ENCODE results near the gene NDRG4.

Gene NDRG4

DNA sequence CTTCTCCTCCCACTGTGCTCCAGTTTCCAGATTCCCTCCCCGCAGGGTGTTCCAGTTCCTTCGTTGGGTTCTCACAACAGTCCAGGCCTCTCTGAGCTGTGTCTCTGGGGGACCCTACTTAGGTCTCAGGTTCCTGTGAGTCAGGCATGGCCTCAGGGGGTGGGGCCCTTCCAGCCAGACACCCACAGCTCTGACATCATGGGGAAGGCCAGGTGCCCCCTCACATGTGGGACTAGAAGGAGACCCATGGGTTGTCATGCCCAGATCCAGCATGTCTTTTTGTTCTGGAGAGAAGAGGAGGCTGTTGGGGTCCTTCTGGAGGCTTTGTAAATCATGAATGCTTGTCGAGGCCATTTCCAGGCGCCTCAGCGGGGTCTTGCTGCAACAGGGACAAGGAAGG lies 32.0 kb upstream of the NDRG4 start:
- no peak overlapping the region for H4K8ac ChIP-seq (ENCODE audit: low read depth, low read length)
- no peaks in the 10 kb centered on the region for H3K36me3 ChIP-seq (ENCODE audit: control insufficient read depth, insufficient read depth, low read length)
- H3K27ac ChIP-seq (ENCODE audit: low read depth, low read length): no peak overlapping the region
- no peak overlapping the region for H2AK5ac ChIP-seq (ENCODE audit: low read length)
- H3K23ac ChIP-seq (ENCODE audit: low read length): no peak overlapping the region
- no peak overlapping the region for H2BK5ac ChIP-seq (ENCODE audit: low read length)
- H3K79me1 ChIP-seq (ENCODE audit: low read length): no peaks in the 10 kb centered on the region
- H2BK15ac ChIP-seq (replicated peaks; ENCODE audit: low read depth): no peak overlapping the region
- no peak overlapping the region for H3K18ac ChIP-seq (ENCODE audit: low read length)
- H2BK120ac ChIP-seq (ENCODE audit: low read depth, low read length): no peak overlapping the region
- H3K56ac ChIP-seq (ENCODE audit: low read length): no peak overlapping the region
- DNase-seq: no peak
- H3K27me3 ChIP-seq (ENCODE audit: insufficient read depth, low read length, poor library complexity): peaks cover 7% of the 10 kb centered on the region
- H3K4me1 ChIP-seq (ENCODE audit: control insufficient read depth, low read depth, low read length): no peaks in the 10 kb centered on the region
- no peak overlapping the region for H3K9ac ChIP-seq (ENCODE audit: low read length)
- H3K4me3 ChIP-seq (ENCODE audit: low read length): no peak overlapping the region
- no peak overlapping the region for H3K4ac ChIP-seq (ENCODE audit: low read depth, low read length)
- no peaks in the 10 kb centered on the region for H3K79me2 ChIP-seq (ENCODE audit: control insufficient read depth, insufficient read depth, low read length)
- no peak overlapping the region for H4K5ac ChIP-seq (ENCODE audit: low read length)
- H3K4me2 ChIP-seq (ENCODE audit: low read length): no peak overlapping the region
- no CpG with 5 or more reads among the region's 5 CpGs for WGBS (ENCODE audit: extremely low coverage, insufficient coverage, low lambda C conversion rate)

DNA sequence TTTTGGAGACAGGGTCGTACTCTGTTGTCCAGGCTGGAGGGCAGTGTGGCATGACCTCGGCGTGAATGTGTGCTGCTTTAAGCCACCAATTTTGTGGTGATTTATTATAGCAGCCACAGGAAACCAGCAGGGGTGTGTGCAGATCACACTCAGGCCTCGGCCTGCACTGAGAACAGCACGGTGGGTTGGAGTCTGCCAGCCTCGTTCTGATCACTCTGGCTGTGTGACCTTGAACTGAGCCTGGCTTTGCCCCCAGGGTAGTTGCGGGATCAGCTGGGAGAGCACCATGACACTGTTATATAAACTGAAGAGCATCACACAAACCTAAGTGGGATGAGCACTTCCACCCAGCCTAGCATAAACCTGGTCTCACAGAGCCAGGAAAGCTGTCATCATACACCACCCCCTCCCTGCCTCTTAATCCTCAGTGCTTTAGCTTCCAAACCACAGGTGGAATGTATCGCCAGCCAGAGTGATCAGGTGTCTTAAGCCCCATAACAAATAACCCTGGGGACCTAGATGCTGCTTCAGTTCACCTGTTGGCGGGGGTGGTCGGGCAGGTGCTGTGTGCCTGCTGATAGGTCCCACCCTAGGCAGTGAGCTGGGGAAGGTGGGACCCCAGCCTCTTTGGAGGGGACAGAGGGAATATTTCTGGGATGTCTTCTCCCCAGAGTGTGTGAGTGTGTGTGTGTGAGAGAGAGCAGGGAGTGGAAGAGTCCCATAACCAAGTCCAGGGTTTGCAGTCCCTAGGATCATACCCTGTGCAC lies 28.6 kb upstream of the NDRG4 start:
- Histone ChIP-seq H3K56ac (ENCODE audit: low read length) (no peak overlapping the region), H3K36me3 (ENCODE audit: control insufficient read depth, insufficient read depth, low read length) (no peaks in the 10 kb centered on the region), H2AK5ac (ENCODE audit: low read length) (no peak overlapping the region), H3K27me3 (ENCODE audit: insufficient read depth, low read length, poor library complexity) (no peaks in the 10 kb centered on the region), H4K8ac (ENCODE audit: low read depth, low read length) (no peak overlapping the region), H2BK5ac (ENCODE audit: low read length) (no peak overlapping the region), H2BK15ac (replicated peaks; ENCODE audit: low read depth) (no peak overlapping the region), H3K4me2 (ENCODE audit: low read length) (no peak overlapping the region), H3K4me1 (ENCODE audit: control insufficient read depth, low read depth, low read length) (peaks cover 5% of the 10 kb centered on the region), H3K9ac (ENCODE audit: low read length) (no peak overlapping the region), H3K23ac (ENCODE audit: low read length) (no peak overlapping the region), H3K27ac (ENCODE audit: low read depth, low read length) (no peak overlapping the region), H4K5ac (ENCODE audit: low read length) (no peak overlapping the region), H3K4ac (ENCODE audit: low read depth, low read length) (no peak overlapping the region), H3K79me1 (ENCODE audit: low read length) (no peaks in the 10 kb centered on the region), H3K4me3 (ENCODE audit: low read length) (no peak overlapping the region), H3K18ac (ENCODE audit: low read length) (no peak overlapping the region), H3K79me2 (ENCODE audit: control insufficient read depth, insufficient read depth, low read length) (no peaks in the 10 kb centered on the region), H2BK120ac (ENCODE audit: low read depth, low read length) (no peak overlapping the region)
- WGBS (ENCODE audit: extremely low coverage, insufficient coverage, low lambda C conversion rate): no CpG with 5 or more reads among the region's 10 CpGs
- no peak for DNase-seq

GRCh38 chr16:58472266-58472665 lies 27.7 kb upstream of the NDRG4 start:
- Histone ChIP-seq H3K36me3 (ENCODE audit: control insufficient read depth, insufficient read depth, low read length) (no peaks in the 10 kb centered on the region), H3K79me1 (ENCODE audit: low read length) (no peaks in the 10 kb centered on the region), H3K27me3 (ENCODE audit: insufficient read depth, low read length, poor library complexity) (no peaks in the 10 kb centered on the region), H2BK5ac (ENCODE audit: low read length) (no peak overlapping the region), H3K56ac (ENCODE audit: low read length) (no peak overlapping the region), H3K79me2 (ENCODE audit: control insufficient read depth, insufficient read depth, low read length) (no peaks in the 10 kb centered on the region), H2BK15ac (replicated peaks; ENCODE audit: low read depth) (no peak overlapping the region), H3K4ac (ENCODE audit: low read depth, low read length) (no peak overlapping the region), H4K8ac (ENCODE audit: low read depth, low read length) (no peak overlapping the region), H3K9ac (ENCODE audit: low read length) (no peak overlapping the region), H3K4me3 (ENCODE audit: low read length) (no peak overlapping the region), H3K23ac (ENCODE audit: low read length) (no peak overlapping the region), H4K5ac (ENCODE audit: low read length) (no peak overlapping the region), H3K4me2 (ENCODE audit: low read length) (no peak overlapping the region), H3K18ac (ENCODE audit: low read length) (no peak overlapping the region), H3K27ac (ENCODE audit: low read depth, low read length) (no peak overlapping the region), H3K4me1 (ENCODE audit: control insufficient read depth, low read depth, low read length) (peaks cover 5% of the 10 kb centered on the region), H2BK120ac (ENCODE audit: low read depth, low read length) (no peak overlapping the region), H2AK5ac (ENCODE audit: low read length) (no peak overlapping the region)
- no peak for DNase-seq
- no CpG with 5 or more reads among the region's 9 CpGs for WGBS (ENCODE audit: extremely low coverage, insufficient coverage, low lambda C conversion rate)

DNA sequence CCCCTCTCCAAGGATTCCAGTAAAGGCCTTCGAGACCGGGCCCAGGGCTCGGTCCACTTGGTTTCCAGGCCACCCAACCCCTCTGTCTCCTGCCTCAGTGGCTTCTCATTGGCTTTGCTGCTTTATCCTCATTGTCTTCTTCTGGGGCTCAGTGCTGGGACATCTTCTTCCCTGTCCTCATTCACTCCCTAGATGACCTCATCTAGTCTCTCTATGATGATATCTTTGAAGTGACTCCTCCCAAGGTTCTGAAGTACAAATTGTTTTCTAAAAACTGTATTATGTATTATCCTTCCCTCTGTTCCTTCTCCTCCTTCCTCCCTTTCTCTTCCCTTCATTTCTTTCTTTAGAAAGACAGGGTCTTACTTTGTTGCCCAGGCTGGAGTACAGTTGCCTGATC lies 27.1 kb upstream of the NDRG4 start:
- Histone ChIP-seq H3K79me1 (ENCODE audit: low read length) (no peaks in the 10 kb centered on the region), H3K9ac (ENCODE audit: low read length) (no peak overlapping the region), H3K4ac (ENCODE audit: low read depth, low read length) (no peak overlapping the region), H3K18ac (ENCODE audit: low read length) (no peak overlapping the region), H3K27ac (ENCODE audit: low read depth, low read length) (no peak overlapping the region), H3K36me3 (ENCODE audit: control insufficient read depth, insufficient read depth, low read length) (no peaks in the 10 kb centered on the region), H2BK15ac (replicated peaks; ENCODE audit: low read depth) (no peak overlapping the region), H4K5ac (ENCODE audit: low read length) (no peak overlapping the region), H2BK5ac (ENCODE audit: low read length) (no peak overlapping the region), H3K56ac (ENCODE audit: low read length) (no peak overlapping the region), H3K23ac (ENCODE audit: low read length) (no peak overlapping the region), H2AK5ac (ENCODE audit: low read length) (no peak overlapping the region), H3K27me3 (ENCODE audit: insufficient read depth, low read length, poor library complexity) (no peaks in the 10 kb centered on the region), H4K8ac (ENCODE audit: low read depth, low read length) (no peak overlapping the region), H3K79me2 (ENCODE audit: control insufficient read depth, insufficient read depth, low read length) (no peaks in the 10 kb centered on the region), H2BK120ac (ENCODE audit: low read depth, low read length) (no peak overlapping the region), H3K4me2 (ENCODE audit: low read length) (no peak overlapping the region), H3K4me3 (ENCODE audit: low read length) (no peak overlapping the region), H3K4me1 (ENCODE audit: control insufficient read depth, low read depth, low read length) (peaks cover 5% of the 10 kb centered on the region)
- no peak for DNase-seq
- WGBS (ENCODE audit: extremely low coverage, insufficient coverage, low lambda C conversion rate): no CpG with 5 or more reads among the region's 3 CpGs

- Histone ChIP-seq H3K4ac (ENCODE audit: low read depth, low read length) (no peak overlapping the region), H3K4me2 (ENCODE audit: low read length) (no peak overlapping the region), H3K56ac (ENCODE audit: low read length) (peak overlapping the region; percentile 44), H2AK5ac (ENCODE audit: low read length) (no peak overlapping the region), H3K27ac (ENCODE audit: low read depth, low read length) (peak overlapping the region; percentile 74), H3K23ac (ENCODE audit: low read length) (no peak overlapping the region), H2BK120ac (ENCODE audit: low read depth, low read length) (no peak overlapping the region), H3K79me2 (ENCODE audit: control insufficient read depth, insufficient read depth, low read length) (no peaks in the 10 kb centered on the region), H3K36me3 (ENCODE audit: control insufficient read depth, insufficient read depth, low read length) (no peaks in the 10 kb centered on the region), H4K8ac (ENCODE audit: low read depth, low read length) (no peak overlapping the region), H3K79me1 (ENCODE audit: low read length) (no peaks in the 10 kb centered on the region), H3K4me3 (ENCODE audit: low read length) (no peak overlapping the region), H3K9ac (ENCODE audit: low read length) (no peak overlapping the region), H2BK5ac (ENCODE audit: low read length) (no peak overlapping the region), H3K18ac (ENCODE audit: low read length) (no peak overlapping the region), H3K27me3 (ENCODE audit: insufficient read depth, low read length, poor library complexity) (no peaks in the 10 kb centered on the region), H4K5ac (ENCODE audit: low read length) (no peak overlapping the region), H3K4me1 (ENCODE audit: control insufficient read depth, low read depth, low read length) (peaks cover 5% of the 10 kb centered on the region), H2BK15ac (replicated peaks; ENCODE audit: low read depth) (no peak overlapping the region)
- peak; percentile 80 for DNase-seq
- no CpG with 5 or more reads among the region's 10 CpGs for WGBS (ENCODE audit: extremely low coverage, insufficient coverage, low lambda C conversion rate)
Measured at GRCh38 chr16:58474296-58474695, 25.6 kb upstream of the NDRG4 start.

- no peaks in the 10 kb centered on the region for H3K36me3 ChIP-seq (ENCODE audit: control insufficient read depth, insufficient read depth, low read length)
- WGBS (ENCODE audit: extremely low coverage, insufficient coverage, low lambda C conversion rate): no CpG with 5 or more reads among the region's 4 CpGs
- no peaks in the 10 kb centered on the region for H3K79me1 ChIP-seq (ENCODE audit: low read length)
- H3K4me1 ChIP-seq (ENCODE audit: control insufficient read depth, low read depth, low read length): peaks cover 5% of the 10 kb centered on the region
- no peak overlapping the region for H3K4ac ChIP-seq (ENCODE audit: low read depth, low read length)
- no peak overlapping the region for H4K8ac ChIP-seq (ENCODE audit: low read depth, low read length)
- peak overlapping the region; percentile 44 for H3K56ac ChIP-seq (ENCODE audit: low read length)
- H3K79me2 ChIP-seq (ENCODE audit: control insufficient read depth, insufficient read depth, low read length): no peaks in the 10 kb centered on the region
- H3K18ac ChIP-seq (ENCODE audit: low read length): peak overlapping the region; percentile 39
- H2BK15ac ChIP-seq (replicated peaks; ENCODE audit: low read depth): no peak overlapping the region
- no peaks in the 10 kb centered on the region for H3K27me3 ChIP-seq (ENCODE audit: insufficient read depth, low read length, poor library complexity)
- no peak overlapping the region for H4K5ac ChIP-seq (ENCODE audit: low read length)
- H3K27ac ChIP-seq (ENCODE audit: low read depth, low read length): peak overlapping the region; percentile 74
- H3K9ac ChIP-seq (ENCODE audit: low read length): no peak overlapping the region
- H3K23ac ChIP-seq (ENCODE audit: low read length): no peak overlapping the region
- H2BK5ac ChIP-seq (ENCODE audit: low read length): peak overlapping the region; percentile 36
- peak overlapping the region; percentile 35 for H2BK120ac ChIP-seq (ENCODE audit: low read depth, low read length)
- no peak overlapping the region for H2AK5ac ChIP-seq (ENCODE audit: low read length)
- no peak overlapping the region for H3K4me3 ChIP-seq (ENCODE audit: low read length)
- no peak for DNase-seq
- H3K4me2 ChIP-seq (ENCODE audit: low read length): no peak overlapping the region
Measured at GRCh38 chr16:58475091-58475619, 24.8 kb upstream of the NDRG4 start.

All from mesendoderm (in vitro differentiated cells).